ENCODE results near the gene CIAO2A.

DNA sequence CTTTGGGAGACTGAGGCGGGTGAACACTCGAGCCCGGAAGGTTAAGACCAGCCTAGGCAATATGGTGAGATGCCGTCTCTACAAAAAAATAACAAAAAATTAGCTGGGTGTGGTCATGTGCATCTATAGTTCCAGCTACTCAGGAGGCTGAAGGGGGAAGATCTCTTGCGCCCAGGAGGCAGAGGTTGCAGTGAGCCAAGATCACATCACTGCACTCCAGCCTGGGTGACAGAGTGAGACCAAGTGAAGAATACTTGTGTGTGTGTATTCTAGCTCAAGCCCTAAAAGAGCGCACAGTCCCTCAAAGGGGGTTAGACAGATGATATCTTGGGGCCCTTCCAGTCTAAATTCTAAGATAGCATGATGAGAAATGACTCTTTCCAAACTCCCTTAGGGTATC lies 71.1 kb downstream of the CIAO2A start:
- TF ChIP-seq POLR2A (IDR thresholded peaks at IDR 0.05) (no peak), CTCF (IDR thresholded peaks at IDR 0.05 in 4 of 5, conservative IDR thresholded peaks at IDR 0.05 in 1 of 5) (no peak)
